Endometrial microvascular endothelial cells (primary cell): Measurements from ENCODE around the gene SYT5. TPM values are rescaled to one million over a fixed set of nuclear protein-coding genes. Genes with fewer than 3 reads are reported as not detected.

Source experiments
- in situ Hi-C: cut with HindIII; loops from 2 replicates; pipeline ENCODE4 v1.10.0; 2017; ENCODE audit warnings: low sequenced_read_pairs, low pct_unique_long_range_greater_than_20kb; ENCODE audit errors: inconsistent ontology term
- total RNA-seq: library from RNA; depleted of rRNA; stranded (reverse); fragments of >200 nt; gene quantifications from one replicate; pipeline ENCODE4 v1.2.3, GENCODE V29; 2015; ENCODE audit errors: inconsistent ontology term

SYT5 gene
- total RNA-seq, 1 donor from 2014 or later: not detected

DNA sequence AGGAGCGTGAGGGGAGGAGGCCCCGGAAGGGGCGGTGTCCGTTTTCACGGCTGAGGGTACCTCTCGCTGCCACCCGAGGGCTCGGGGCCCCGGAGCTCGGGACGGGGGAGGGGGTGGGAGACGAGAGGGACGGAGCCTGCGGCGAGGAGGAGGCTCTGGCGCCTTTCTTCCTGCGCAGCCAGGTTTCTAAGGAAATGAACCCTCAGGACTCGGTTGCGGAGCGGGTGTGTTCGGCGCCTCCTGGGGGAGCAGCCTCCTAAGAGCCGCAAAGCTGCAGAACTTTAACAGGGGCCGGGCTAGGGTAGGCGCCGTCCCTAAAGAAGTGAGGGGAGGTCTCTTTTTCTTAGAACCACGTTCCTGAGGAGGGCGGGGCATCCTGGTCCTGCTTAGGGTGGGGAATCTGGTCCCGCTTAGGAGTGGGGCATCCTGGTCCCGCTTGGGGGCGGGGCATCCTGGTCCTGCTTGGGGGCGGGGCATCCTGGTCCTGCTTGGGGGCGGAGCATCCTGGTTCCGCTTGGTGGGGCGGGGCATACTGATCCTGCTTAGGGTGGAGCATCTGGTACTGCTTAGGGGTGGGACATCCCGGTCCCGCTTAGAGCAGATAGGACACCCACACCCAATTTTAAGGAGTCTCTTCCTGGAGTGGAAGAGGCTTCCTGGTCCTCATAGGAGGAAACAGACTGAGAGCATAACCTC, 6.2 kb downstream of the SYT5 start:
- in situ Hi-C loops: loop anchor here (10.0 kb wide), 1 partner anchor 121 kb away; no protein-coding TSS in a partner anchor

GRCh38 chr19:55173186-55173713, 6.8 kb downstream of the SYT5 start:
- in situ Hi-C loops: loop anchor here (10.0 kb wide), 1 partner anchor 122 kb away; no protein-coding TSS in a partner anchor

- in situ Hi-C loops: loop anchor here (10.0 kb wide), 1 partner anchor 122 kb away; no protein-coding TSS in a partner anchor
Measured at GRCh38 chr19:55172741-55173140, 7.3 kb downstream of the SYT5 start.

- in situ Hi-C loops: loop anchor here (10.0 kb wide), 1 partner anchor 122 kb away; no protein-coding TSS in a partner anchor
Measured at GRCh38 chr19:55172318-55172717, 7.8 kb downstream of the SYT5 start.

DNA sequence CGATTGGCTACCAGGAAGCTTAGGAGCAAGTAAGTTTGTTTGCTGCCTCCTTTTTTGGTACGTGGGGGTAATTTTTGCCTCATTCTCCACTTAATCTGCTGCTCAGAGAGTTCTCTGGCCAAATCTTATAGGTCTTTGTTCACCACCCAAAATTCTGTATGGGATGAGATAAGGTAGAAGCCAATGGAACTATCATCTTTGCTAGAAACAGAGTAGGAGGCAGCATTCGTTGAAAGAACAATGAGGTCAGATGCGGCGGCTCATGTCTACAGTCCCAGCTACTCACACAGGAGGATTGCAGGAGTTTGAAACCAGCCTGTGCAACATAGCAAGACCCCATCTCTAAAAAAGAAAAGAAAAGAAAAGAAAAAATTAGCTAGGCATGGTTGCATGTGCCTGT, 8.6 kb downstream of the SYT5 start:
- in situ Hi-C loops: loop anchor here (10.0 kb wide), 1 partner anchor 123 kb away; no protein-coding TSS in a partner anchor

GRCh38 chr19:55169136-55169535, 11.0 kb downstream of the SYT5 start:
- in situ Hi-C loops: no loop called here

GRCh38 chr19:55166530-55167268, 13.4 kb downstream of the SYT5 start, which contains the start of gene DNAAF3:
Gene DNAAF3, minus strand, starts transcription at chr19:55166613. Its CDS starts 200 bp downstream, at chr19:55166413.
- in situ Hi-C loops: no loop called here

DNA sequence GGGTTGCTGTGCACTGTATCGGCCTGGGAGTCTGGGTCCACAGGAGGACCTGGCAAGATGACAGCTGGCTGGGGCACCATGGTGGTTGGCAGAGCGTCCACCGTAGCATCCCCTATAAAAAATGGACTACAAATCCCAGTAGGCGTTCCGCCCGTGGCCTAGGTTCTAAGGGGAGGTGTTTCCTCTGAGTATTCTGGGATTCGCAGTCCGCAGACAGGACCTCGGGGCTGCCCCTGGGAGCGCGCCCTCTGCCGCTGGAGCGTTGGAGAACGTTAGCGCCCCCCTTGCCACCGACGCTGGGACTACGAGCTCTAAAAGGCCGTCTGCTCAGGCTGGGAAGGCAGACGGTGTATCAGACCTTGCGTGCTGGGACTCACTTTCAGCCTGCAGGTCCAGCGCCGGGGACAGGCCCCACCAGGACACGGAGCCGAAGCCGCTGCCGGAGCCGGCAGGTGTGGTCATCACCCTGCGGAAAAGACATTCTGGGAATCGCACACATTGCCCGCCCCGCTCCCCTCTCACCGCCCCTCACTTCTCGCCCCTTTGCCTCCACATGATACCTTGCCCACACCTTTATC, 14.0 kb downstream of the SYT5 start:
- in situ Hi-C loops: no loop called here

GRCh38 chr19:55161571-55162322, 18.3 kb downstream of the SYT5 start:
- in situ Hi-C loops: no loop called here

GRCh38 chr19:55160986-55161365, 19.1 kb downstream of the SYT5 start:
- in situ Hi-C loops: no loop called here

- in situ Hi-C loops: no loop called here
Measured at GRCh38 chr19:55160128-55160985, 19.7 kb downstream of the SYT5 start.

GRCh38 chr19:55158848-55159749, 21.0 kb downstream of the SYT5 start:
- in situ Hi-C loops: no loop called here

GRCh38 chr19:55158423-55158822, 21.7 kb downstream of the SYT5 start:
- in situ Hi-C loops: no loop called here

GRCh38 chr19:55157064-55157908, 22.8 kb downstream of the SYT5 start, which contains the start of gene TNNI3:
Gene TNNI3, minus strand, starts transcription at chr19:55157732. Its CDS starts 143 bp downstream, at chr19:55157589.
- in situ Hi-C loops: no loop called here

GRCh38 chr19:55156202-55157063, 23.7 kb downstream of the SYT5 start:
- in situ Hi-C loops: no loop called here
